HepG2 (cell line): ENCODE results near the gene RGS19. TPM values are rescaled to one million over a fixed set of nuclear protein-coding genes. Genes with fewer than 3 reads are reported as not detected.

Experiments used
- ATAC-seq: fragments of 200-7000 bp; cut with Tn5 transposase; 3 replicates; pipeline ENCODE4 v1.9.1; 2020; ENCODE audit warnings: mild to moderate bottlenecking, moderate library complexity
- BruUV-seq: library from RNA; stranded (reverse); fragments of 400-500 nt; replicated peaks from 2 replicates; lab custom pipeline; 2021; lab: Mats Ljungman, UMichigan
- CTCF ChIA-PET: fragments of 300-600 bp; formaldehyde crosslinking; extraction: SDS; loops from one replicate; lab custom pipeline; 2021; ENCODE audit warnings: low total read pairs, inconsistent platforms, low intra/inter-chr PET ratio; lab: Yijun Ruan, JAX
- POLR2A ChIA-PET: fragments of 350-600 bp; sonication (Branson Sonifier 250); formaldehyde crosslinking; loops from one replicate; lab custom pipeline; 2020; ENCODE audit warnings: antibody characterized with exemption, inconsistent platforms; lab: Yijun Ruan, JAX
- DNase-seq: peaks from one replicate; pipeline ENCODE4 v3.0.0-alpha.2; 2015; ENCODE audit warnings: low spot score
- FAIRE-seq: peaks from 3 replicates; lab custom pipeline; 2011; peaks lifted over from hg19 to GRCh38; lab: Jason Lieb, UNC
- H2AFZ ChIP-seq: one replicate; pipeline ENCODE4 v1.6.1; 2011; ENCODE audit warnings: low read length, inconsistent platforms
- H3K27ac ChIP-seq: fragments of 300-600 bp; 3 replicates; pipeline ENCODE4 v1.8.0; 2011; ENCODE audit warnings: mixed run types, mild to moderate bottlenecking, mixed read lengths, low read length, inconsistent platforms; ENCODE audit not compliant: insufficient read depth; ENCODE audit errors: extremely low read length
- H3K27me3 ChIP-seq, 2 experiments: fragments of 200-600 bp in 1 of 2; 2 replicates in 1 of 2; 3 replicates in 1 of 2; pipeline versions ENCODE4 v1.6.0 to v1.8.0; 2011; ENCODE audit warnings: low read length in 2 of 2, mild to moderate bottlenecking in 2 of 2, moderate library complexity in 2 of 2, inconsistent platforms in 1 of 2; ENCODE audit not compliant: insufficient read depth in 2 of 2, control insufficient read depth in 1 of 2
- H3K36me3 ChIP-seq, 2 experiments: fragments of 200-600 bp in 1 of 2; replicated peaks in 1 of 2; 2 replicates in 1 of 2; 3 replicates in 1 of 2; pipeline versions ENCODE4 v1.5.1 to v1.8.0; 2011; ENCODE audit warnings: low read length in 2 of 2, inconsistent platforms in 1 of 2; ENCODE audit not compliant: insufficient read depth in 2 of 2, control insufficient read depth in 1 of 2
- H3K4me1 ChIP-seq: 2 replicates; pipeline ENCODE4 v1.5.1; 2012; ENCODE audit warnings: low read length, inconsistent platforms; ENCODE audit not compliant: insufficient read depth
- H3K4me2 ChIP-seq: 2 replicates; pipeline ENCODE4 v1.6.0; 2011; ENCODE audit warnings: low read depth, low read length, inconsistent platforms
- H3K4me3 ChIP-seq, 3 experiments: fragments of 200-600 bp in 1 of 3; sonication (generic), shearing (Covaris generic) in 1 of 3; replicated peaks in 1 of 3; 2 replicates each; pipeline ENCODE4 v1.5.1; 2011 to 2016; ENCODE audit warnings: low read length in 3 of 3, inconsistent platforms in 2 of 3, low read depth in 2 of 3, mild to moderate bottlenecking in 2 of 3, control low read depth in 1 of 3, mixed read lengths in 1 of 3; ENCODE audit not compliant: insufficient read depth in 1 of 3
- H3K79me2 ChIP-seq: one replicate; pipeline ENCODE4 v1.6.1; 2011; ENCODE audit warnings: low read length, inconsistent platforms; ENCODE audit not compliant: insufficient read depth
- H3K9ac ChIP-seq: 2 replicates; pipeline ENCODE4 v1.6.0; 2011; ENCODE audit warnings: mild to moderate bottlenecking, low read depth, low read length, inconsistent platforms; ENCODE audit not compliant: insufficient read depth
- H3K9me3 ChIP-seq: 2 replicates; pipeline ENCODE4 v1.5.1; 2012; ENCODE audit warnings: mild to moderate bottlenecking, low read length
- H4K20me1 ChIP-seq: 2 replicates; pipeline ENCODE4 v1.6.0; 2011; ENCODE audit warnings: inconsistent platforms, mild to moderate bottlenecking, low read length, moderate library complexity; ENCODE audit not compliant: insufficient read depth
- ARID4A ChIP-seq: sonication (generic); formaldehyde crosslinking; IDR thresholded peaks from 2 replicates; pipeline ENCODE4 v1.5.0; 2020; ENCODE audit warnings: mild to moderate bottlenecking, missing genetic modification reagents, borderline replicate concordance
- HMGXB3 ChIP-seq: sonication (generic); formaldehyde crosslinking; IDR thresholded peaks from 2 replicates; pipeline ENCODE4 v1.4.0; 2020; ENCODE audit warnings: missing genetic modification reagents, borderline replicate concordance
- MEIS1 ChIP-seq: sonication (generic); formaldehyde crosslinking; IDR thresholded peaks from 2 replicates; pipeline ENCODE4 v1.9.0; 2021; ENCODE audit warnings: mild to moderate bottlenecking, missing genetic modification reagents, moderate library complexity, borderline replicate concordance
- NR2C2 ChIP-seq: sonication (generic); formaldehyde crosslinking; IDR thresholded peaks from 2 replicates; pipeline ENCODE4 v1.4.0; 2020; ENCODE audit warnings: missing genetic modification reagents, mild to moderate bottlenecking, moderate library complexity, borderline replicate concordance
- RBAK ChIP-seq: sonication (generic); formaldehyde crosslinking; IDR thresholded peaks from 2 replicates; pipeline ENCODE4 v1.5.1; 2020; ENCODE audit warnings: mild to moderate bottlenecking, missing genetic modification reagents
- RXRA ChIP-seq: sonication (generic); formaldehyde crosslinking; IDR thresholded peaks from 2 replicates; pipeline ENCODE4 v1.5.1; 2020; ENCODE audit warnings: missing genetic modification reagents
- SMAD1 ChIP-seq: sonication (generic); formaldehyde crosslinking; IDR thresholded peaks from 2 replicates; pipeline ENCODE4 v1.4.0; 2020; ENCODE audit warnings: missing genetic modification reagents, low read depth, mild to moderate bottlenecking, borderline replicate concordance
- SMC3 ChIP-seq: IDR thresholded peaks from 2 replicates; pipeline ENCODE4 v1.6.1; 2011; ENCODE audit warnings: low read length, improper control_type of control experiment
- SP4 ChIP-seq: sonication (generic); formaldehyde crosslinking; IDR thresholded peaks from 2 replicates; pipeline ENCODE4 v1.8.1; 2023; ENCODE audit warnings: mild to moderate bottlenecking, missing genetic modification reagents
- ZNF18 ChIP-seq: sonication (generic); formaldehyde crosslinking; IDR thresholded peaks from 2 replicates; pipeline ENCODE4 v1.8.0; 2022; ENCODE audit warnings: mild to moderate bottlenecking, missing genetic modification reagents; ENCODE audit not compliant: insufficient replicate concordance
- ZNF34 ChIP-seq: sonication (generic); formaldehyde crosslinking; IDR thresholded peaks from 2 replicates; pipeline ENCODE4 v1.4.0; 2020; ENCODE audit warnings: mild to moderate bottlenecking, missing genetic modification reagents, borderline replicate concordance
- WGBS: methylation state at CpG from one replicate; pipeline ENCODE4 v1.1.6; 2017; ENCODE audit warnings: low lambda C conversion rate; 5-methylcytosine and 5-hydroxymethylcytosine counted together
- in situ Hi-C: cut with HindIII; loops from 2 replicates; pipeline ENCODE4 v1.10.0; 2017; ENCODE audit warnings: low pct_unique_long_range_greater_than_20kb; ENCODE audit not compliant: extremely low pct_ligation_motif_present
- intact Hi-C: fragments of 100-400 bp; cut with micrococcal nuclease; formaldehyde crosslinking; loops from one replicate; pipeline ENCODE4 v1.10.0; 2022; ENCODE audit not compliant: unreplicated experiment
- polyA plus RNA-seq, 8 experiments: library from polyadenylated mRNA; depleted of rRNA in 3 of 8; stranded (reverse) in 7 of 8; unstranded in 1 of 8; fragments of >200 nt; fragmentation: Illumina TruSeq in 4 of 8; extraction: Trizol in 4 of 8; gene quantifications; 2 replicates each; pipeline versions ENCODE4 v1.2.1 to v1.2.3, GENCODE V29; 2011 to 2016; ENCODE audit warnings: low read depth in 4 of 8, missing spikeins in 1 of 8, mixed read lengths in 1 of 8; ENCODE audit not compliant: insufficient read depth in 1 of 8
- total RNA-seq, 5 experiments: library from RNA; depleted of rRNA; stranded (reverse); fragments of >200 nt; fragmentation: Illumina TruSeq; extraction: Trizol; gene quantifications; 2 replicates each; pipeline ENCODE4 v1.2.3, GENCODE V29; 2016; ENCODE audit warnings: low read depth in 1 of 5

RGS19 gene
- total and polyA plus RNA-seq, 2 of the 13 experiments (the other 11 are each of a cell fraction or from before 2014, with no cell fraction given): 10.7 to 11.9 TPM

GRCh38 chr20:64024141-64024990 lies 55.0 kb downstream of the RGS19 start:
- CTCF ChIA-PET: interaction anchor here (1.3 kb wide), 1 partner anchor 45 kb away, joined by 4 read pairs; no protein-coding TSS in a partner anchor
- peak overlapping the region; percentile 92 for H3K27ac ChIP-seq
- no peak overlapping the region for H2AFZ ChIP-seq
- H4K20me1 ChIP-seq: no peaks in the 10 kb centered on the region
- peaks cover 42% of the 10 kb centered on the region for H3K4me1 ChIP-seq
- H3K36me3 ChIP-seq: peaks cover 50 to 76% of the 10 kb centered on the region in 2 experiments
- intact Hi-C loops: loop anchor here (1.0 kb wide), 3 partner anchors 12 to 43 kb away; partner anchors contain the start of genes C20orf204 and PRPF6
- no peaks in the 10 kb centered on the region for H3K9me3 ChIP-seq
- H3K79me2 ChIP-seq: peaks cover 4% of the 10 kb centered on the region
- POLR2A ChIA-PET: interaction anchor here (0.6 to 5.0 kb wide), 23 partner anchors 8 to 286 kb away, joined by 3 to 81 read pairs (median 4); partner anchors contain the start of genes C20orf204, PRPF6, SAMD10 and SOX18
- H3K4me3 ChIP-seq: peak overlapping the region in 2 of 3 experiments; percentile 18 to 63; a peak in 4 of 6 replicates
- 24% methylated on average over 16 of the region's 17 CpGs for WGBS
- DNase-seq (peak; percentile 100), FAIRE-seq (peak; percentile 99), ATAC-seq (peak; percentile 90)
- peak overlapping the region; percentile 84 for H3K4me2 ChIP-seq
- no peaks in the 10 kb centered on the region for H3K27me3 ChIP-seq
- H3K9ac ChIP-seq: peak overlapping the region; percentile 75
- BruUV-seq: TSS peak; percentile 64
- in situ Hi-C loops: loop anchor here (5.0 kb wide), 1 partner anchor 42 kb away; the partner anchor contains the start of gene PRPF6
- TF ChIP-seq NR2C2 (CRISPR knock-in tag) (peak; percentile 49; the same call in 1 of the 2 replicates), ZNF34 (CRISPR knock-in tag) (0 out of 2 replicates have a peak, but pooled peaks have one; percentile 41), SP4 (CRISPR knock-in tag) (no peak), RBAK (CRISPR knock-in tag) (no peak), ZNF18 (CRISPR knock-in tag) (no peak), HMGXB3 (CRISPR knock-in tag) (peak; percentile 41; the same call in 1 of the 2 replicates), MEIS1 (peak; percentile 53; the same call in 1 of the 2 replicates), SMAD1 (CRISPR knock-in tag) (no peak; the same call in 1 of the 2 replicates), ARID4A (CRISPR knock-in tag) (peak; percentile 81), SMC3 (peak; percentile 46), RXRA (CRISPR knock-in tag) (peak; percentile 75)
